HG03103 (cell line): ENCODE measurements around the gene PAPPA.
A peak's percentile ranks its signal among the peaks of the same experiment; 100 is the strongest.

Experiments used
- ATAC-seq: cut with Tn5 transposase; IDR thresholded peaks from one replicate; pipeline ENCODE4 v1.9.1; 2021; ENCODE audit warnings: low read depth; ENCODE audit not compliant: unreplicated experiment

Gene PAPPA

GRCh38 chr9:116372786-116373185 is 219.2 kb downstream of the PAPPA start:
- no peak for ATAC-seq

GRCh38 chr9:116377179-116377798 is 223.7 kb downstream of the PAPPA start:
- ATAC-seq = no peak

- ATAC-seq = no peak
These were observed 225.3 kb downstream of the PAPPA start for GRCh38 chr9:116378873-116379272.

- no peak for ATAC-seq
These were observed 226.2 kb downstream of the PAPPA start for GRCh38 chr9:116379821-116380220.

GRCh38 chr9:116380496-116380995 is 227.0 kb downstream of the PAPPA start:
- ATAC-seq = peak; percentile 47

GRCh38 chr9:116381350-116381749 is 227.8 kb downstream of the PAPPA start:
- no peak for ATAC-seq

- no peak for ATAC-seq
These were observed 228.5 kb downstream of the PAPPA start for GRCh38 chr9:116382053-116382452.

GRCh38 chr9:116383133-116383532 is 229.5 kb downstream of the PAPPA start:
- no peak for ATAC-seq

- no peak for ATAC-seq
These were observed 230.3 kb downstream of the PAPPA start for GRCh38 chr9:116383936-116384335.

GRCh38 chr9:116387934-116388698 is 234.5 kb downstream of the PAPPA start:
- ATAC-seq = peak; percentile 35

- no peak for ATAC-seq
These were observed 236.1 kb downstream of the PAPPA start for GRCh38 chr9:116389541-116390302.

GRCh38 chr9:116390303-116391228 is 237.0 kb downstream of the PAPPA start:
- peak; percentile 81 for ATAC-seq

- ATAC-seq = no peak
These were observed 237.8 kb downstream of the PAPPA start for GRCh38 chr9:116391306-116391900.

GRCh38 chr9:116393198-116393597 is 239.6 kb downstream of the PAPPA start:
- no peak for ATAC-seq

- no peak for ATAC-seq
These were observed 240.5 kb downstream of the PAPPA start for GRCh38 chr9:116394070-116394469.

- ATAC-seq = no peak
These were observed 241.5 kb downstream of the PAPPA start for GRCh38 chr9:116394894-116395698.

GRCh38 chr9:116395699-116396037 is 242.1 kb downstream of the PAPPA start:
- no peak for ATAC-seq

- ATAC-seq = no peak
These were observed 249.6 kb downstream of the PAPPA start for GRCh38 chr9:116403171-116403570.

- ATAC-seq = no peak
These were observed 250.6 kb downstream of the PAPPA start for GRCh38 chr9:116404228-116404627.
